Adrenal gland (tissue), 5 donors: ENCODE results near the gene ADAMTS13.

ENCODE experiments used
- CTCF ChIP-seq, 6 experiments: fragments of 450-650 bp in 4 of 6; fragments of 200-600 bp in 2 of 6; sonication (generic) in 1 of 6; IDR thresholded peaks; 1 replicate in 5 of 6; 2 replicates in 1 of 6; pipeline versions ENCODE4 v1.5.1 to v1.8.0; 2016 to 2021; ENCODE audit warnings: antibody characterized with exemption in 6 of 6, mild to moderate bottlenecking in 2 of 6, moderate library complexity in 1 of 6
- POLR2A ChIP-seq, 2 donors: fragments of 450-650 bp; IDR thresholded peaks; one replicate each; pipeline ENCODE4 v1.6.1; 2017; ENCODE audit warnings: antibody characterized with exemption in 2 of 2, mild to moderate bottlenecking in 2 of 2, moderate library complexity in 1 of 2
- donor health status: DM: no; HTN: no; CAD: no.

- TF ChIP-seq CTCF (IDR thresholded peaks at IDR 0.05), result no peak
- TF ChIP-seq POLR2A (IDR thresholded peaks at IDR 0.05), result no peak
Observed at GRCh38 chr9:133472277-133472645, 50.1 kb downstream of the ADAMTS13 start.
